ENCODE data around the gene KATNB1.
"Not testable (repeated sequence)": the region's sequence is repeated elsewhere in the genome, so short reads cannot be mapped to it uniquely, and the experiment has no call there.

The KATNB1 gene

DNA sequence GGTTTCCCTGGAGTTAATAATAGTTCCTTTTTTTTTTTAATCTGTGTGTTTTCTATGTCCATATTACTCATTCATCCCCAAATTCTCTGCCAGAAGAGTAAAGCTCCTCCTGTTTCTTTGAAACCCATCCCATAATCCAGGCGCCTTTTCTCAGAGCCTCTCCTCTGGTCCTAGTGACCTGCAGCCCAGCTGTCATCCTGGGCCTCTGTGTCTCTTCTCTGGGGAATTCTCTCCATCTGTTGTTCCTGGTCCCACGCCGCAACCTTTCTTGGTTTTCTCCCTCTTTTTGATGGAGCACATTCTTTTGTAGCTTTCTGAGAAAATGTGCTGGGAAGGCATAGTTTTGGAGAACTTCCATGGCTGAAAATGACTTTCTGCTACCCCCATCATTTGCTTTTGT is 10.2 kb downstream of the KATNB1 start:
- no peak for DNase-seq

DNA sequence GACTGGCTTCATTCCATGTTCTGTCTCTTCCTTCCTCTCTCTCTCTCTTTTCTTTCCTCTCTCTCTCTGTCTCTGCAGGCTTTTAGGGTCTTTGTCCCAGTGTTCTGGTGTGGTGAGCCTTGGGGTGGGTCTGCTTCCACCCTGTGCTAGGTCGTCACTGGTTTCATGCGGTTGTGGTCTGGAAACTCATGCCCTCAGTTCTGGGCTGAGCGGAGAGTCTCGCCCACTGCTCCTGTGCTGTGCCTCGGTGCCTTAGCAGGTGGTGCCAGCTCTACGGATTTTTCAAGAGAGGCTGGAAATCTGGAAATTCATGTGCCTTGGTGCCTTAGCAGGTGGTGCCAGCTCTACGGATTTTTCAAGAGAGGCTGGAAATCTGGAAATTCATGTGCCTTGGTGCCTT is 10.7 kb downstream of the KATNB1 start:
- not testable (repeated sequence) for DNase-seq

DNA sequence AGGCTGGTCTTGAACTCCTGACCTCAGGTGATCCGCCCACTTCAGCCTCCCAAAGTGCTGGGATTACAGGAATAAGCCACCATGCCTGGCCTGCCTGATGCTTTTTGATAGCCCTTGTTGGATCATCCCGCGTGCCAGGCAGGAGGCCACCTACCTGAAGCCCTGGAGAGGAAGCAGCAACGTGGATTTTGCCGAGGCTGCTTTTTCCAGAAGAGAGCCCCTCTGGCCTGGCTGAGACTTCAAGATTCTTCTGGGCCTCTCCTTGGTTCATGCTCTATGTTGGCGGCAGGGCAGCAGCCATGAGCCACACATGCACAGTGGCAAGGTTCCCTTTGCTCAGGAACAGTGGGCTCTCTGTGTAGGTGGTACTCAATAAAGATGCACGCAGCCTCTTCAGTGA is 11.5 kb downstream of the KATNB1 start:
- no peak for DNase-seq

- no peak for DNase-seq
Measured at GRCh38 chr16:57747496-57747895, 11.9 kb downstream of the KATNB1 start.

DNA sequence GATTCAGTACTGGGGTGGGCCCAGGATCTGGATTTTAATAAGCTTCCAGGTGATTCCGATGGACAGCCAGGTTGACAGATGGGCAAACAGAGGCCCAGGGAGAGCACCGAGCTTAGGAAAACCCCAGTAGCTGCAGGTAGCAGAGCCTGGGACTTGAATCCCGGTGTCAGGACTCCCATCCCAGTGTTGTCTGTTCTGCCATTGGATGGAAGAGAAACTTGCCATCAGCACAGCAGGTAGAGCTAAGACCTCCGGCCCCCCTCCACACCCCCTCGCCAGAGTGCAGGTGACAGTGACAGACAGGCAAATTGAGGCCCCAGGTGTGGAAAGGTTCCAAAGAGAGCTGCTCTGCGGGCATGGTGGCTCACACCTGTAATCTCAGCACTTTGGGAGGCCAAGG is 12.4 kb downstream of the KATNB1 start:
- no peak for DNase-seq

- DNase-seq: no peak
Measured at GRCh38 chr16:57748596-57748995, 13.0 kb downstream of the KATNB1 start.

DNA sequence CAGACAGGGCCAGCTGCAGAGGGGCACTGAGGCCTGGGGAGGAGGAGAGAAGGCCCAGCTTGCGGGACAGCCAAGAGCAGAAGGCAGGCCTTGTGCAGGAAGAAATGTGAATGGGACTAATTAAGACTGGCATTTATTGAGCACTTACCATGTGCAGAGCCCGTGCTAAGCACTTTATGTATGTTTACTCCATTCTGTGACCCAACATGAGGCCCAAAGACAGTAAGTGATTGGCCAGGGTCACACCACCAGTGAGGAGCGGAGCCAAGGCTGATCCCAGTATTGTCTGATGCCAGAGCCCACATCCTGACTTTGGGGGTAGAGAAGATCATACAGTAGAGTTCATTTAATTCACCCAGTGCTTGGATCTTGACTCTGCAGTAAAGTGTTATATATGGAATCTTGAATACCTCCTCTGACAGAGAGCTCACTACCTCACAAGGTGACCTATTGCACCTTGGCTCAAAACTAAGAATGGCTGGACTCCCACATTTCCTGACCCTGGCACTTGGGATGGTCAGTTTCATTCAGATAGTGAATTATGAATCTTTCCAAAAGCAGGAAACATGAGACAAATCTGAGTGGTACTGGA is 13.6 kb downstream of the KATNB1 start:
- DNase-seq: no peak

DNA sequence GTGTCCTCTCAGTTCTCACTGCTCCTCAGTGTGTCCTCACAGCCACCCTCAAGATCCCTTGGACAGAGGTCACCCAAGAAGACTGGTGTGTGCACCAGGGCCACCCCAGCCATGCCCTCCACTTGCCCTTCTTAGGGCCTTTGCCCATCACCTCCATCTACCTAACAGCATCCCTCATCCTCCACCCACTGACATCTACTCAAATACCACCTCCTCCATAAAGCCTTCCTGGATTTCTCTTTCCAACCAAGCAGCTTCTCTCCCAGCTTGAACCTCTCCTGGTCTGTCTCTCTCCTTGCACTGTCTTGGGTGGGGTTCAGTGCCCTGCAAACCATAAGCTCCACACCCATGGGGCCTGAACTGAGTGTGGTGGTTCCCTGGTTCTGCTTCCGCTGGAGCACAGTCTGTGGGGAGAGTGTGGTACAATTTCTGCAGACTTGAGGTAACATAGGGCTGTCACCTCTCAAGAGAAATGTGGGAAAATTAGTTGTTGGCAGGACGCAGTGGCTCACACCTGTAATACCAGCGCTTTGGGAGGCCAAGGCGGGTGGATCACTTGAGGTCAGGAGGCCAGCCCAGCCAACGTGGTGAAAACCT is 14.4 kb downstream of the KATNB1 start:
- DNase-seq: no peak

DNA sequence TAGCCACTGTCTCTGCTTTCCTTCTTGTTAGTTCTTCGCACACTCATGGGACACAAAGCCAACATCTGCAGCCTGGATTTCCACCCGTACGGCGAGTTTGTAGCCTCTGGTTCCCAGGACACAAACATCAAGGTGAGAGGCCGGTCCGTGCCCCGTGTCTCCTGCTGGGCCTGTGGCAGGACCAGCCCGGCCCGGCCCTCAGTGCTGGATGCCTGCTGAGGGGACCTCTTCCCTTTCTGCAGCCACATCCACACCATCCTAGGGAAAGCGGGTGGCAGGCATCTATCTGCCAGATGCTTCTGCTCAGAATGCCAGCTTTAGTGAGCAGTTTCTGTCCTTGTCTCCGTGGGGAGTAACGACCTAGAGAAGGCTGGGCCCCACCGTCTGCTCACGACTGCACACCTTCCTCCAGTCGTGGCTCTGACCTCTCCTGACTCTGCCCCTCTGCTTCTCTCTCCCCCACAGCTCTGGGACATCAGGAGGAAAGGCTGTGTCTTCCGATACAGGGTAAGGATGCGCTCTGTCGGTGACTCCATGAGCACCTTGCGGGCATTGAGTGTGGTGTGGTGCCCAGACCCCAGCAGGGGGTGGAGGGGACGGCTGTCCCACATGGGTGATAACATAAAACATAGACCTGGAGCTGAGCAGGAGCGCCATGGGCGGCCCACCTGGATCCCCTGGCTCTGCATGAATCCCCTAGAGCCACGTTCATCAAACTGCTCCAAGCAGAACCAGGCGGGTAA is 15.4 kb downstream of the KATNB1 start:
- DNase-seq: no peak

GRCh38 chr16:57751539-57752202 is 16.1 kb downstream of the KATNB1 start:
- no peak for DNase-seq

DNA sequence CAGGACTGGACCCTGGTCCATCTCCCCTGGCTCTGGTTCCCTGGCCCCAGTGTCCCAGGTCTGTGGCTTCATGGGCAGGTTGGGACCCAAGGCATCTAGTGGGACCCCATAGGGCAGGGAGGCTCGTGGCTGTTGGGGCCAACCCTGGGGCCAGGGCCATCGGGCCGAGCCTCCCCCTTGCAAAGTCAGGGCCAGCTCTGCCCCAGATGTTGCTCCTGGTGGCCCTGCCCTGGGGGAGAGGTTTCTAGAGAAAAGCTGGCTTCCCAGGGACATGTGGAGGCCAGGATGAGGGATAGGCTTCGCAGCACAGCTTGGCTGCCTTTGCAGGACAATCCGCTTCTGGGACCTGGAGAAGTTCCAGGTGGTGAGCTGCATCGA is 16.6 kb downstream of the KATNB1 start:
- DNase-seq: no peak

DNA sequence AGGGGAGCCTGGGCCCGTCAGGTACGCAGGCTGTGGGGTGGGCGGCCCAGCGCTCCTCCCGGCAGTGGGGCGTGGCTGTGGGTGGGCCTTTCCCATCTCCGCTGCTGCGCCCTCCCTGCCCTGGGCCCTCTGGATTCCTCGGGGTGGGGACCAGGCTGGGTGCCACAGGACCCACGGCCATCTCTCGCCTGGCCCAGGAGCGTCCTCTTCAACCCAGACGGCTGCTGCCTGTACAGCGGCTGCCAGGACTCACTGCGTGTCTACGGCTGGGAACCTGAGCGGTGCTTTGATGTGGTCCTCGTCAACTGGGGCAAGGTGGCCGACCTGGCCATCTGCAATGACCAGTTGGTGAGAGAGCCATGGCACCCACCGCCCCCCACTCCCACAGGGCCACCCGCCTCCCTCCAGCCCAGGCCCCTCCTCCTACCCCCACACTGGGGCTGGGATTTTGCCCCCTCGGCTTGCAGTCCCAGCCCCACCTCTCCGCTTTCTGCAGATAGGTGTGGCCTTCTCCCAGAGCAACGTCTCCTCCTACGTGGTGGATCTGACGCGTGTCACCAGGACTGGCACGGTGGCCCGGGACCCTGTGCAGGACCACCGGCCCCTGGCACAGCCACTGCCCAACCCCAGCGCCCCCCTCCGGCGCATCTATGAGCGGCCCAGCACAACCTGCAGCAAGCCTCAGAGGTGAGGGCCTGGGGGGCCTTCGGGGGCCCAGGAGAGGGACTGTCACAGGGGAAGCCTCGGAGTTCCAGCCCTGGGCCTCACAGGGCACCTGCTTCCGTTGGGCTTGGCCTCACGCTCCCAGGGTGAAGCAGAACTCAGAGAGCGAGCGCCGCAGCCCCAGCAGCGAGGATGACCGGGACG is 17.2 kb downstream of the KATNB1 start:
- no peak for DNase-seq

DNA sequence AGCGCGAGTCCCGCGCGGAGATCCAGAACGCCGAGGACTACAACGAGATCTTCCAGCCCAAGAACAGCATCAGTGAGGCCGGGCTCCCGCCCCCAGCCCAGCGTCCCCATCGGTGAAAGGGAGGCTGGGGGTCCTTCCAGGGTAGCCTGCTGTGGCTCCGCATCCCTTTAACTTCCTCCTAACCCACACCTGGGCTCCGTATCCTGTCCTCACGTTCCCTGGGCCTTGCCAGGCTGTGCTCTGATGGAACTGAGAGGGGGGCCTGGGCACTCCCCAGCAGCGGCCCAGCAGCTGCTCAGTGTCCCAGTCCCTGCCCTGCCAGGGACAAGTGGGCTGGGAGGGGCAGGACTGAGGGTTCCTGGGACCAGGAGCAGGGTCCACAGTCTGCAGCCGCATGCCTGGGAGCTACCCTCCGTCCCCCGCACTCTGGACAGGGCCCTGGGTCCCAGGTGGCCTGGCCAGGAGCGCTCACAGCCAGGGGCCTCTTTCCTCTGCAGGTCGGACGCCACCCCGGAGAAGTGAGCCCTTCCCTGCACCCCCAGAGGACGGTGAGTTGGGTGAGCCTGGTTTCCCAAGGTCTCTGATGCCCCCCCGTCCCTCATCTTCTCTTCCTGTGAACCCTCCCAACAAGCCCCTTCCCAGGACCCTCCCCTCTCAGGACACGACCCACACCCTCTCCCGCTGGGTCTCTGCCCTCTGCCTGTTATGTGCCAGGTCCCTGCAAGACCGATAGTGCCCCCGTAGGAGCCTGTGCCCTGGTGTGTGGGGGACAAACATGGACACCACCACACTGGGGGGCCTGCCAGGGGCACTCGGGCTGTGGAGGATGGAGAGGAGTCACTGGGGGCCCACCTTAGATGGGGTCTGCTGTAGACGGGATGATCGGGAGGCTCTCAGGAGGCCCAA is 18.1 kb downstream of the KATNB1 start:
- DNase-seq: no peak

DNA sequence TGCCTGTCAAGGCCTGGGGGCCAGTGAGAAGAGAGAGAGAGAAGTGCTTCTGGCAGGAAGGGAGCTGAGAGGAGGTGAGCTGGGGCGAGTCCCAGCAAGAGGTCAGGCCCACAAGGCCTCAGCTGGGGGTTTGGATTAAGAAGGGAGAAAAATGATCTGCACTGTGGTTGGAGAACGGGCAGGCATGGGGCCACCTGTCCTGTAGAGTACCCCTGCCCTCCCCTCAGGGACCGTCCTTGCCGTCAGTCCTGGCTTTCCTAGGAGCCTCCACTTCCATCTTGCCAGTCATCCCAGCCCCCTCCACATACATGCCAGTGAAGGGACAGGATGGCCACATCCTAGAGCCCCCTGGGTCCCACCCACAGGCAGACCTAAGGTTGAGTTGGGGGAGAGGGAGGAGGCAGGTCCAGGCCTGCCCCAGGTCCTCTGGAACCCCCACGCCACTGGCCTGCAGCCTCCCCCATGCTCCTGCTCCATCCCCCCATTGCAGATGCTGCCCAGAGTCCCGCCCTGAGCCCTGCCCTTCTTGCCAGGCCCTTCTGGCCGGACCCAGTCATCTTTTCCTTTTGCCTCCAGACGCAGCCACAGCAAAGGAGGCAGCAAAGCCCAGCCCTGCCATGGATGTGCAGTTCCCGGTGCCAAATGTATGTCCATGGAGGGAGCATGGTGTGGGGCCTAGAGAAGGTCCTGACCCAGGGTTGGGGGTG is 18.9 kb downstream of the KATNB1 start:
- no peak for DNase-seq

- no peak for DNase-seq
Measured at GRCh38 chr16:57755061-57755684, 19.6 kb downstream of the KATNB1 start.

- no peak for DNase-seq
Measured at GRCh38 chr16:57755726-57756423, 20.3 kb downstream of the KATNB1 start.

DNA sequence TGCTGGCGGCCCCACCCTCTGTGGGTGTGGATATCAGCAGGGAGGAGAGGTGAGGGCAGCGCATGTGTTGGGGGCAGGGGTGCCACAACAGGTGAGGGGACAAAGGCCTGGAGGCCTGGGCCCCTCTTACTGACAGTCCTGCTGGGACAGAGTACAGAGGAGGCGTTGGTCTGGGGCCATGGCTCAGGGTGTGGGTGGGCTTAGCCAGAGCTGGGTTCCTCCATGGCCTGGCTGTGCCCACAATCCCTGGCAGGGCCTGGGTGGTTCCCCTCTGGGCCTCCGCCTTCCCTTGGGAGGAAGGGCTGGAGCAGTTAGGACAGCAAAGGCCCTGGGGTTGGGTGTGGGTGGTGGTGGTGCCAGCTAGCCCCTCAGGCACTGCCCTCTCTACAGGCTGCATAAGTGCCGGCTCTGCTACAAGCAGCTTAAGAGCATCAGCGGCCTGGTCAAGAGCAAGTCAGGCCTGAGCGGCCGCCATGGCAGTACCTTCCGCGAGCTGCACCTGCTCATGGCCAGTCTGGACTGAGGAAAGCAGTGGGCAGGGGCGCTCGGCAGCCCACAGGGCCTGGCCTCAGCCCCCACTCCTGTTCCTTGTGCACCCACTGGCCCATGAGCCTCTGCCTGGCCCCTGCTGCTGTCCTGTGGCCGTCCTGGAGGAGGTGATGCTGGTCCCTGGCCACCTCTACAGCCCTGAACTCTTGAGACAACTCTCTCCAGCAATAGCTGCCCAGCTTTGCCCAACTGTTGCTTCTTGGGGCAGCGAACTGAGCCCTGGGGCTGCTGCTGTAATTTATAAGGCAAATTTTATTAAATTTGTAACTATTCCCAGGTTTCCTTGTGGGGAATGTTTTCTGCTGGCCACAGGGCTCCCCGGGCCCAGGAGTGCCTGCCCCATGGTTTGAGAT is 21.1 kb downstream of the KATNB1 start:
- DNase-seq: no peak

DNA sequence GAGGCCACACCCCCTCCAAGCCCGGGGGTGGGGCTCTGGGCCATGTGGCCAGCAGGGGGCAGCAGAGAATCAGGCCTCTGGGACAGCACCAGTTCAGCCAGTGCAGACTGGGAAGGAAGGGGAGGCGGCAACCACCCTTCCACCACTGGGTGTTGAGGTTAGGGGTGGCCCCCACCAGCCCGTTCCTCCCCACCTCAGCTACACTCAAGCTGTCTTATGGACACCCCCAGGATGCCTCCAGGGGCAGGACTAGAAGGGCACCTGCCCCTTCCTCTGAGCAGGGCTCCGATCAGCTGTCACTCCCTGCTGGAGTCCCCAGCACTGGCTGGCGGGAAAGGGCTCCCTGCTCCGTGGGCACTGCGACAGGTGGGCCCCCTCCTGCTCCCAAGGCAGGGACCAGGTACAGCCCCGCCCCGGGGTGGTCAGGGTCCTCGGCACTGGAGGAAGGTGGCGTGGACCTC is 21.8 kb downstream of the KATNB1 start:
- peak; percentile 82 to 90 for DNase-seq

DNA sequence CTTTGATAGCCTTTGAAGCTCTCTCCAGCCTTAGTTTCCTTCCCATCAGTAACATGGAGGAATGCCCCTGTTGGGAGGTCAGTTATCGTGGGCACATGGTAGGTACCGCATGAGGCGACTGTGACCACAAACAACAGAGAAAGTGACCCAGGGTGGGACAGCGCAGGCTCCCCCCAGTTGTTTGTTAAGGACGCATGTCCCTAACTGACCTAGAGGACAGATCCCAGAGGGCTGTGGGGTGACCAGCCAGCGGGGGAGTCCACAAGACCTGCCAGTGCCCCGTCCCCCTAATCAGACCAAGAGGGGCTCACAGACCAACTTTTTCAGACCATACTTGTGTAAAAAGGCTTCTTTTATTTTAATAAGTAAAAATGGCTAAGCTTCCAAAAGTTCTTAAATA is 22.3 kb downstream of the KATNB1 start:
- no peak for DNase-seq
